HEK293T (cell line): ENCODE measurements around the gene OR10Z1.

Experiments
- CTCF ChIA-PET: fragments of 350-600 bp; formaldehyde crosslinking; extraction: SDS; loops from one replicate; lab custom pipeline; 2021; ENCODE audit warnings: antibody characterized with exemption, inconsistent platforms; lab: Yijun Ruan, JAX
- POLR2A ChIA-PET: fragments of 350-600 bp; formaldehyde crosslinking; extraction: SDS; loops from one replicate; lab custom pipeline; 2020; ENCODE audit warnings: antibody characterized with exemption, inconsistent platforms; lab: Yijun Ruan, JAX
- DNase-seq: peaks from one replicate; pipeline ENCODE4 v3.0.0; 2012; ENCODE audit warnings: mixed read lengths; ENCODE audit errors: extremely low spot score
- ARNT ChIP-seq: fragments of 450-650 bp; IDR thresholded peaks from 2 replicates; pipeline ENCODE4 v1.6.1; 2017; ENCODE audit warnings: mild to moderate bottlenecking
- BHLHE40 ChIP-seq: fragments of 450-650 bp; IDR thresholded peaks from 2 replicates; pipeline ENCODE4 v1.6.1; 2016; ENCODE audit warnings: mild to moderate bottlenecking, moderate library complexity, borderline replicate concordance
- CTBP1 ChIP-seq: fragments of 450-650 bp; IDR thresholded peaks from 2 replicates; pipeline ENCODE4 v1.6.1; 2016; ENCODE audit warnings: borderline replicate concordance
- ELF4 ChIP-seq: fragments of 450-650 bp; IDR thresholded peaks from 2 replicates; pipeline ENCODE4 v1.6.1; 2017; ENCODE audit warnings: antibody characterized with exemption
- FOXA1 ChIP-seq: fragments of 450-650 bp; IDR thresholded peaks from 2 replicates; pipeline ENCODE4 v1.6.1; 2016; ENCODE audit warnings: mild to moderate bottlenecking
- FOXK2 ChIP-seq: fragments of 450-650 bp; IDR thresholded peaks from 2 replicates; pipeline ENCODE4 v1.6.1; 2016; ENCODE audit warnings: mild to moderate bottlenecking
- FOXM1 ChIP-seq: fragments of 450-650 bp; IDR thresholded peaks from 2 replicates; pipeline ENCODE4 v1.6.1; 2017; ENCODE audit warnings: mild to moderate bottlenecking, borderline replicate concordance
- HDGF ChIP-seq: fragments of 450-650 bp; IDR thresholded peaks from 2 replicates; pipeline ENCODE4 v1.6.1; 2017; ENCODE audit warnings: antibody characterized with exemption, borderline replicate concordance
- L3MBTL2 ChIP-seq: fragments of 450-650 bp; conservative IDR thresholded peaks from 2 replicates; pipeline ENCODE4 v1.6.1; 2016; ENCODE audit warnings: mild to moderate bottlenecking
- LEF1 ChIP-seq: fragments of 450-650 bp; IDR thresholded peaks from 2 replicates; pipeline ENCODE4 v1.6.1; 2017; ENCODE audit warnings: mild to moderate bottlenecking, borderline replicate concordance
- NFRKB ChIP-seq: fragments of 450-650 bp; IDR thresholded peaks from 2 replicates; pipeline ENCODE4 v1.6.1; 2016; ENCODE audit warnings: mild to moderate bottlenecking, moderate library complexity
- SP1 ChIP-seq: fragments of 450-650 bp; IDR thresholded peaks from 2 replicates; pipeline ENCODE4 v1.6.1; 2017
- SUZ12 ChIP-seq: fragments of 450-650 bp; IDR thresholded peaks from 2 replicates; pipeline ENCODE4 v1.6.1; 2016; ENCODE audit warnings: mild to moderate bottlenecking
- TARDBP ChIP-seq: fragments of 450-650 bp; IDR thresholded peaks from 2 replicates; pipeline ENCODE4 v1.6.1; 2016
- ZNF384 ChIP-seq: fragments of 450-650 bp; IDR thresholded peaks from 2 replicates; pipeline ENCODE4 v1.6.1; 2016
- TF ChIP-seq, protein P1 (sequence below): fragments of 450-650 bp; IDR thresholded peaks from 2 replicates; pipeline ENCODE4 v1.6.1; 2016

The OR10Z1 gene

DNA sequence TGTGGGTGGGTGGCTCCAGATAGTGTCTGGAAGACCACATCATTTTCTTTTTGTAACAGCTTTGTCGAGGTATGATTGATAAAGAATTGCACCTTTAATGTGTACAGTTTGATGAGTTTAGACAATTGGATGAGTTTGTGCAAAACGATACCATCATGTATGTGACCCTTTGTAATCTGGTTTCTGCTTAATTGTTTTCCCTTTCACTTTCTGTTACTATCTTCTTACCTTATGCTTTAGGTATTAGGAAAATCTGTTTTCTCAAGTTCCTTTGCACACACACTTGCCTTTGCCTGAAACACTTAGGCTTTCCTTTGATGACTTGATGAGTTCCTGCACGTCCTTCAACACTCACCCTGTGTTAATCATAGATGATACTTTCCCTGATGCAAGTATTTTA lies 6.8 kb downstream of the OR10Z1 start:
- ChIA-PET POLR2A (no interaction called here), CTCF (no interaction called here)
- no peak for TF ChIP-seq SP1
- TF ChIP-seq BHLHE40, result no peak
- no peak for TF ChIP-seq FOXA1
- TF ChIP-seq, protein P1, sequence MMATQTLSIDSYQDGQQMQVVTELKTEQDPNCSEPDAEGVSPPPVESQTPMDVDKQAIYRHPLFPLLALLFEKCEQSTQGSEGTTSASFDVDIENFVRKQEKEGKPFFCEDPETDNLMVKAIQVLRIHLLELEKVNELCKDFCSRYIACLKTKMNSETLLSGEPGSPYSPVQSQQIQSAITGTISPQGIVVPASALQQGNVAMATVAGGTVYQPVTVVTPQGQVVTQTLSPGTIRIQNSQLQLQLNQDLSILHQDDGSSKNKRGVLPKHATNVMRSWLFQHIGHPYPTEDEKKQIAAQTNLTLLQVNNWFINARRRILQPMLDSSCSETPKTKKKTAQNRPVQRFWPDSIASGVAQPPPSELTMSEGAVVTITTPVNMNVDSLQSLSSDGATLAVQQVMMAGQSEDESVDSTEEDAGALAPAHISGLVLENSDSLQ, result no peak
- no peak for TF ChIP-seq ELF4
- no peak for TF ChIP-seq FOXM1
- no peak for TF ChIP-seq SUZ12
- no peak for TF ChIP-seq TARDBP
- TF ChIP-seq L3MBTL2, result no peak
- no peak for TF ChIP-seq CTBP1
- TF ChIP-seq FOXK2, result no peak
- TF ChIP-seq ARNT, result no peak
- no peak for TF ChIP-seq NFRKB
- DNase-seq, result no peak

DNA sequence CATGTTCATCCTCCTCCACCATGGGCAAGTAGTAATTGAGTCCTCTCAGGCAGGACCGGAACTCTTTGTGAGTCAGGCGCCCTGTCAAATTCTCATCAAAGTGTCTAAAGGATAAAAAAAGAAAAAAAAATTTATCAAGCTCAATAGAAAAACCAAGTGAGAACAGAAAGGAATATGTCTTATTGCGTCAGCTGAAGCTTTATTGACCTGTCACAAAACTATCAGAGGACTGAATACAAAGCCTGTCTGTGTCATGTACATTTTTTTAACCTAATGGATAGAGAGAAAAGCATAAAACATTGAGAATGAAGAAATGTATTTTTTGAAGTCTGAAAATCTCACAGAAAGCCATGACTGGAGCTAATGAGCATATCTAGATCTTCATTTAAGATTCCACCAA lies 8.7 kb downstream of the OR10Z1 start:
- no peak for TF ChIP-seq NFRKB
- TF ChIP-seq SP1, result no peak
- no peak for TF ChIP-seq ARNT
- no peak for TF ChIP-seq ZNF384
- TF ChIP-seq L3MBTL2, result no peak
- TF ChIP-seq HDGF, result no peak
- no peak for TF ChIP-seq ELF4
- TF ChIP-seq FOXK2, result no peak
- TF ChIP-seq FOXM1, result no peak
- no peak for TF ChIP-seq TARDBP
- TF ChIP-seq LEF1, result no peak
- no peak for TF ChIP-seq BHLHE40
- TF ChIP-seq, protein P1, result no peak
- TF ChIP-seq FOXA1, result no peak
- POLR2A ChIA-PET, result no interaction called here
- DNase-seq, result no peak
- CTCF ChIA-PET, result no interaction called here

DNA sequence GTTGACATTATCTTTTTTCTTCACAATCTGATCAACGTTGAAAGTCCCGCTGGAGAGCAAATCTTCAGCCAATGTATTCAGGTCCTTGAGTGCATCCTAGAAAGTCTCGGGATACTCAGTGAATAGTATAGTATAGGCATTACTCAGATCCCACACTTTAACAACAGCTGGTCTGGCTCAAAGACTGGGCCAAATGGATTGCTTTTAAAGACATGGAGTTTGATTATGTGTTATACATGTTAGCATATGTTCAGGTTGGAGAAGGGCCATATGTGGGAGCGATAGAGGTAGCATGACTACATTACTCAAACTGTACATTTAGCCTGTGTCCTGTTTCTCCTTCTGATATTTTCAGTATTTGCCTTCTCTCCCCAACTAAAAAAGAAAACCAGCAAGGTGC lies 33.1 kb downstream of the OR10Z1 start:
- ChIA-PET CTCF (no interaction called here), POLR2A (no interaction called here)
- no peak for DNase-seq
- no peak for TF ChIP-seq FOXK2
- TF ChIP-seq FOXM1, result no peak
- TF ChIP-seq, protein P1, result no peak
- TF ChIP-seq TARDBP, result no peak
- TF ChIP-seq BHLHE40, result no peak
- TF ChIP-seq LEF1, result no peak
- no peak for TF ChIP-seq SUZ12
- TF ChIP-seq ZNF384, result no peak
- no peak for TF ChIP-seq CTBP1
- TF ChIP-seq HDGF, result no peak
- TF ChIP-seq SP1, result no peak
- TF ChIP-seq L3MBTL2, result no peak
- no peak for TF ChIP-seq ELF4
- no peak for TF ChIP-seq NFRKB
- no peak for TF ChIP-seq FOXA1
- TF ChIP-seq ARNT, result no peak

DNA sequence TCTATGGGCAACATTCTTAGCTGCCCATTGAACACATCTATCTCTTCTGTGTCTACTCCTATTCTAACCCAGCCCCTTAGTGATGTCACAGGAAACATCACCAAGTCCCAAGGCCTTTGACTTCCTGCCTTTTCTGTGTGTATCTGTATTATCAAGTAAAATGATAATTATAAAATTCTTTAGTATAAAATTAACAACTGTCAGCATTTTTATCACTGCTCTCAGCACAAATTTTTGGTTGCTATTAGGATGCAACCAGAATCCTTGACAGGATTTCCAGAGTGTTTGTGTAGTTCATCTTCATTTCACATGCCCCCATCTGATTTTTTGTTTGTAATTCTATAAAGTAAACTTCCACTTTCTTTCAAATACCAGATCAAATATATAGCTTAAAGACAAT lies 33.8 kb downstream of the OR10Z1 start:
- POLR2A ChIA-PET, result no interaction called here
- TF ChIP-seq L3MBTL2 (no peak), SP1 (no peak), CTBP1 (no peak), TARDBP (no peak)
- CTCF ChIA-PET, result no interaction called here
- no peak for DNase-seq

DNA sequence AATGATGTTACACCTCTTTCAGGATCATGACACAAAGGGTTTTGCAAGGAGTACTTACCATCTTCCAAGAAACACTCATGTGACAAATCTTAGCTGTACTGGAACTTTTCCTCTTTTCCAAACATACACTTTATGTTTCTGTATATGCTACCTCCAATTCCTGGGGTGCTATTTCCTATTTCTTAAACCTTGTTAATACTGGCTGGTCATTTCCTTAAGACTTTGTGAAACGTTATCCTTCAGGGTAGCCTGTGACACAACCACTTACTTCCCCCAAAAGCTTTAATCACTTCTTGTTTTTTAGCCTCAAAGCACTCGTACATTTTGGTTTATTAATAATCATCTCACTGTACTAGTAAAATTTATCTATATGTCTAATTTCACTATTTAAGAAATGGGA lies 39.4 kb downstream of the OR10Z1 start:
- DNase-seq, result no peak
- ChIA-PET POLR2A (no interaction called here), CTCF (no interaction called here)
- TF ChIP-seq TARDBP (no peak), LEF1 (no peak), SUZ12 (no peak)

DNA sequence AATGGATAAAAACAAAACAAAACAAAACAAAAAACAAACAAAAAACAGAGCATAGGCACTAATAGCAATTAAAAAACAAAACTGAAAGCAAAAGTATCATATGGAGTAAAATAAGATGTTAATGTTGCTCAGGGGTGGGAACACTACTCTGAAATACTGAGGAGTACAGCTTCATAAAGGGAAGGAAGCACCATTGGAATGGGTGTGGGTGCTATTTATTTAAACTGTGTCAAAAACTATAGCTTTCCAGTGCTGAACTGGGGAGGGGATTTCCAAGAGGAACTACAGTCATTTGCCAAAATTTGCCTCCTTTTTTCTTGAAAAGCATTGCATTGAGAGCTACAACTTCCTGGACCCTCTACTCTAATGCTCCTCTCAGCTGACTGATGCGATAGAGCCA lies 41.4 kb downstream of the OR10Z1 start:
- no peak for DNase-seq
- ChIA-PET CTCF (no interaction called here), POLR2A (no interaction called here)
- no peak for TF ChIP-seq FOXA1
- no peak for TF ChIP-seq TARDBP
- no peak for TF ChIP-seq NFRKB
- TF ChIP-seq LEF1, result no peak
- no peak for TF ChIP-seq ZNF384
- TF ChIP-seq HDGF, result no peak
- no peak for TF ChIP-seq FOXK2
- TF ChIP-seq SP1, result no peak
- TF ChIP-seq FOXM1, result no peak
- no peak for TF ChIP-seq L3MBTL2
- no peak for TF ChIP-seq CTBP1
- TF ChIP-seq ARNT, result no peak
- TF ChIP-seq ELF4, result no peak
- TF ChIP-seq SUZ12, result no peak
- TF ChIP-seq, protein P1, result no peak
- TF ChIP-seq BHLHE40, result no peak
